GM12878 (cell line): ENCODE measurements around the gene RGP1. TPM values are rescaled to one million over a fixed set of nuclear protein-coding genes. Genes with fewer than 3 reads are reported as not detected.

Experiments used
- ATAC-seq: fragments of 200-7000 bp; cut with Tn5 transposase; 3 replicates; pipeline ENCODE4 v1.9.1; 2020; ENCODE audit warnings: mild to moderate bottlenecking, moderate library complexity
- BruUV-seq: library from RNA; stranded (reverse); fragments of 400-500 nt; replicated peaks from 2 replicates; lab custom pipeline; 2021; lab: Mats Ljungman, UMichigan
- CTCF ChIA-PET: fragments of 300-600 bp; sonication (Branson Sonifier 250); formaldehyde crosslinking; extraction: SDS; loops from one replicate; lab custom pipeline; 2021; ENCODE audit warnings: inconsistent platforms; lab: Yijun Ruan, JAX
- POLR2A ChIA-PET: fragments of 350-600 bp; formaldehyde crosslinking; extraction: SDS; loops from one replicate; lab custom pipeline; 2021; ENCODE audit warnings: inconsistent platforms; lab: Charles Lee
- RAD21 ChIA-PET: fragments of 300-600 bp; sonication (Branson Sonifier 250); formaldehyde crosslinking; loops from one replicate; lab custom pipeline; 2023; ENCODE audit warnings: antibody characterized with exemption; ENCODE audit not compliant: unreplicated experiment; lab: Charles Lee
- SMC1A ChIA-PET: fragments of 300-600 bp; sonication (Branson Sonifier 250); formaldehyde crosslinking; loops from one replicate; lab custom pipeline; 2023; ENCODE audit not compliant: unreplicated experiment, uncharacterized antibody; lab: Charles Lee
- DNase-seq: peaks from one replicate; pipeline ENCODE4 v3.0.0-alpha.2; 2011; ENCODE audit warnings: low read depth, low spot score
- FAIRE-seq: peaks from 3 replicates; lab custom pipeline; 2011; peaks lifted over from hg19 to GRCh38; lab: Jason Lieb, UNC
- H2AFZ ChIP-seq: 2 replicates; pipeline ENCODE4 v1.6.0; 2011; ENCODE audit warnings: low read depth, low read length, control low read depth; ENCODE audit not compliant: control insufficient read depth
- H3K27ac ChIP-seq: 2 replicates; pipeline ENCODE4 v1.5.1; 2011; ENCODE audit warnings: control low read depth; ENCODE audit not compliant: control insufficient read depth, insufficient read depth
- H3K27me3 ChIP-seq, 2 experiments: replicated peaks in 1 of 2; 2 replicates each; pipeline versions ENCODE4 v1.6.0 to v1.6.1; 2011; ENCODE audit warnings: low read length in 1 of 2; ENCODE audit not compliant: control insufficient read depth in 2 of 2, insufficient read depth in 2 of 2
- H3K36me3 ChIP-seq, 2 experiments: 2 replicates each; pipeline ENCODE4 v1.5.1; 2011; ENCODE audit warnings: low read length in 1 of 2; ENCODE audit not compliant: control insufficient read depth in 2 of 2, insufficient read depth in 2 of 2
- H3K4me1 ChIP-seq: 2 replicates; pipeline ENCODE4 v1.6.1; 2011; ENCODE audit warnings: mild to moderate bottlenecking, low read length, moderate library complexity, mixed read lengths; ENCODE audit not compliant: control insufficient read depth, insufficient read depth
- H3K4me2 ChIP-seq: 2 replicates; pipeline ENCODE4 v1.6.0; 2011; ENCODE audit warnings: control low read depth; ENCODE audit not compliant: control insufficient read depth, insufficient read depth
- H3K4me3 ChIP-seq: fragments of 200-600 bp; sonication (generic); 2 replicates; pipeline ENCODE4 v1.5.1; 2016
- H3K79me2 ChIP-seq: 2 replicates; pipeline ENCODE4 v1.6.0; 2011; ENCODE audit warnings: low read length; ENCODE audit not compliant: control insufficient read depth, insufficient read depth
- H3K9ac ChIP-seq: 2 replicates; pipeline ENCODE4 v1.8.0; 2011; ENCODE audit warnings: low read length, control low read depth, mixed read lengths; ENCODE audit not compliant: control insufficient read depth, insufficient read depth
- H3K9me3 ChIP-seq: replicated peaks from 3 replicates; pipeline ENCODE4 v1.5.1; 2011; ENCODE audit warnings: mild to moderate bottlenecking, low read length; ENCODE audit not compliant: control insufficient read depth, insufficient read depth
- H4K20me1 ChIP-seq: 2 replicates; pipeline ENCODE4 v1.6.0; 2011; ENCODE audit not compliant: control insufficient read depth, insufficient read depth
- HDAC2 ChIP-seq: fragments of 200-600 bp; sonication (generic); IDR thresholded peaks from 2 replicates; pipeline ENCODE4 v1.6.1; 2017
- HDGF ChIP-seq: fragments of 450-650 bp; IDR thresholded peaks from 2 replicates; pipeline ENCODE4 v1.6.1; 2016; ENCODE audit warnings: antibody characterized with exemption
- RAD21 ChIP-seq: IDR thresholded peaks from 2 replicates; pipeline ENCODE4 v1.6.1; 2011; ENCODE audit warnings: mild to moderate bottlenecking, low read depth, low read length, moderate library complexity; ENCODE audit not compliant: insufficient read depth
- ZNF687 ChIP-seq: fragments of 450-650 bp; IDR thresholded peaks from 2 replicates; pipeline ENCODE4 v1.6.1; 2017; ENCODE audit warnings: mild to moderate bottlenecking, moderate library complexity
- WGBS: methylation state at CpG from one replicate; pipeline ENCODE4 v1.1.6; 2016; ENCODE audit warnings: low lambda C conversion rate; ENCODE audit not compliant: insufficient replicate concordance, insufficient coverage; ENCODE audit errors: missing lambda C conversion rate; 5-methylcytosine and 5-hydroxymethylcytosine counted together
- in situ Hi-C: fragments of 300-500 bp; cut with MboI; formaldehyde crosslinking; loops from 9 replicates; pipeline ENCODE4 v1.14.3; 2018; ENCODE audit warnings: mixed read lengths
- intact Hi-C: fragments of 100-400 bp; cut with micrococcal nuclease; formaldehyde crosslinking; loops from one replicate; pipeline ENCODE4 v1.14.2; 2022; ENCODE audit not compliant: unreplicated experiment
- polyA plus RNA-seq, 11 experiments: library from polyadenylated mRNA; depleted of rRNA in 4 of 11; unstranded in 6 of 11; stranded (reverse) in 5 of 11; fragments of >200 nt; fragmentation: Nextera tagmentation in 4 of 11; fragmentation: Illumina TruSeq in 1 of 11; extraction: Ambion mirVana in 4 of 11; extraction: Trizol in 1 of 11; gene quantifications; 1 replicate in 1 of 11; 2 replicates in 10 of 11; pipeline versions ENCODE4 v1.2.1 to v1.2.3, GENCODE V29; 2011 to 2016; ENCODE audit warnings: inconsistent platforms in 2 of 11, missing spikeins in 2 of 11, low read depth in 1 of 11
- total RNA-seq, 4 experiments: library from RNA; depleted of rRNA in 3 of 4; stranded (reverse); fragments of >200 nt in 3 of 4; fragmentation: Illumina TruSeq in 1 of 4; extraction: Trizol in 1 of 4; gene quantifications; 2 replicates each; pipeline versions ENCODE4 v1.2.1 to v1.2.3, GENCODE V29; 2013 to 2021

Gene RGP1
- total and polyA plus RNA-seq, 10 of the 15 experiments (the other 5 are each of a cell fraction or from before 2014, with no cell fraction given): 0.44 to 14.9 (median 7.4) TPM

- TF ChIP-seq RAD21 (no peak), ZNF687 (no peak)
Measured at GRCh38 chr9:35750256-35750531, 1.1 kb downstream of the RGP1 start (continued).

DNA sequence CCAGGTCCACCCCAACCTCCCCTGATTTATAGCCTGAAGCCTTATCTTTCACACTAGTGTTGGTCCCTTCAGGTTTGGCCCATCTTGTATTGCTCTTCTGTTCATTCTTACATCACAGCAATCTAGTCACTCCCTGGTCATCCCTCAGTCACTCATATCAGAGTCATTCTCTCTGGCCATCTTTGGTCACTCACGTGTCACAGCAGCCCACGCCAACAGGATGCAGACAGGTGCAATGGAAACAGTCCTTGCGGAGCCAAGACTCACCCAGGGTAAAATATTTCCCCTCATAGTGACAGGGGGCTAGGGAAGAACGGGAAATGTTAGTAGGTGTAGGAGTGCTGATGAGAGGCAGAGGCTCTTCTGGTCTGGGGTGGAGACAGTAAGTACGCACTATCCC, 4.4 kb downstream of the RGP1 start:
- no peak overlapping the region for H3K27ac ChIP-seq
- H3K9ac ChIP-seq: no peak overlapping the region
- ChIA-PET RAD21 (interaction anchor here (1.3 kb wide), 1 partner anchor 17 kb away, joined by 3 read pairs; no protein-coding TSS in a partner anchor), CTCF (interaction anchor here (1.0 to 1.8 kb wide), 2 partner anchors 26 to 96 kb away, joined by 3 to 10 read pairs; partner anchors contain the start of genes CCDC107 and RMRP), SMC1A (interaction anchor here (3.4 kb wide), 1 partner anchor 26 kb away, joined by 12 read pairs; no protein-coding TSS in a partner anchor), POLR2A (interaction anchor here (1.8 kb wide), 1 partner anchor 21 kb away, joined by 6 read pairs; the partner anchor contains the start of genes CREB3 and TLN1)
- 76% methylated on average over 5 of the region's 5 CpGs for WGBS
- H3K4me1 ChIP-seq: peaks cover 11% of the 10 kb centered on the region
- H3K4me3 ChIP-seq: no peak overlapping the region
- peaks cover 5 to 18% of the 10 kb centered on the region in 2 experiments for H3K36me3 ChIP-seq
- intact Hi-C loops: no loop called here
- TF ChIP-seq HDGF (no peak), HDAC2 (no peak)
- peaks cover 29% of the 10 kb centered on the region for H3K79me2 ChIP-seq
- no peaks in the 10 kb centered on the region for H3K9me3 ChIP-seq
- no peak overlapping the region for H3K4me2 ChIP-seq
- FAIRE-seq (no peak), ATAC-seq (no peak), DNase-seq (no peak)
- in situ Hi-C loops: no loop called here
- H4K20me1 ChIP-seq: no peaks in the 10 kb centered on the region
- no TSS peak for BruUV-seq
- H2AFZ ChIP-seq: no peak overlapping the region
- H3K27me3 ChIP-seq: no peaks in the 10 kb centered on the region
